GM18858 (cell line): ENCODE results near the gene CNTNAP2.
"Not testable (repeated sequence)": the region's sequence is repeated elsewhere in the genome, so short reads cannot be mapped to it uniquely, and the experiment has no call there.

Experiments
- ATAC-seq: cut with Tn5 transposase; IDR thresholded peaks from one replicate; pipeline ENCODE4 v1.9.1; 2021; ENCODE audit not compliant: unreplicated experiment

The CNTNAP2 gene

GRCh38 chr7:148264933-148265557 is 2148.4 kb downstream of the CNTNAP2 start:
- ATAC-seq, result peak; percentile 48

DNA sequence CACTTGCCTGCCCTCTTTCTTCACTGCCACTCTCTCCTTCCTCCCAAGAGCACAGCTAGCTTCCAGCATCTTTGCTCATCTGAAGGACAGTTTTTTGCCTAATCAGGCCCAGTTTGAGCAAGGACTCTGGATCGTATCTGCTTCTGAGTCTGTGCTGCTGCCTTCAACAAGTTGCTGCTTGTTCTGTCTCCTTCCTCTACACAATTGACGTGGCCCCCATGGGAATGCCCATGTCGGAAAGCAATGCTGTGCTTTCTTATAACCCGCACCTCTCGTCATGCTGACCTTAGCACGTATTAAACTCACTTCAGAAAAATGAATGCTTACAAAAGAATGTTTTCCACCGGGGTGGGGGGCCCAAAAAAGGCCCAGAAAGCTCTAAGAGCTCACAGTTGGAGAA is 2149.3 kb downstream of the CNTNAP2 start:
- no peak for ATAC-seq

GRCh38 chr7:148266795-148267194 is 2150.2 kb downstream of the CNTNAP2 start:
- no peak for ATAC-seq

- no peak for ATAC-seq
Observed at GRCh38 chr7:148270576-148270975, 2154.0 kb downstream of the CNTNAP2 start.

DNA sequence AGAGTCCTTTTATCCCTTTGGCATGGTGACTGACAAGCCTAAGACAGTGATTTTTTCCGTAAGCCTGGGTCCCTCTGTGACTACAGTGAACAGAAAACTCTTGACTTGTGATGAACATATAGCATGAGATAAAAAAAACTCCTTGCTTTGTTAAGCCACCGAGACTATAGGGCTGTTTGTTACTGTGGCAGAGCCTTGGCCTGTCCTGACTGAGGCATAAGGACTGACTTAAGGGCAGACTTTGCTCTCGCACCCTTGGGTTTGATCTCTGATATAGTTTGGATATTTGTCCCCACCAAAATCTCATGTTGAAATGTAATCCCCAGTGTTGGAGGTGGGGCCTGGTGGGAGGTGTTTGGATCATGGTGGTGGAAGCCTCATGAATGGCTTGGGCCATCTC is 2157.5 kb downstream of the CNTNAP2 start:
- ATAC-seq, result no peak

DNA sequence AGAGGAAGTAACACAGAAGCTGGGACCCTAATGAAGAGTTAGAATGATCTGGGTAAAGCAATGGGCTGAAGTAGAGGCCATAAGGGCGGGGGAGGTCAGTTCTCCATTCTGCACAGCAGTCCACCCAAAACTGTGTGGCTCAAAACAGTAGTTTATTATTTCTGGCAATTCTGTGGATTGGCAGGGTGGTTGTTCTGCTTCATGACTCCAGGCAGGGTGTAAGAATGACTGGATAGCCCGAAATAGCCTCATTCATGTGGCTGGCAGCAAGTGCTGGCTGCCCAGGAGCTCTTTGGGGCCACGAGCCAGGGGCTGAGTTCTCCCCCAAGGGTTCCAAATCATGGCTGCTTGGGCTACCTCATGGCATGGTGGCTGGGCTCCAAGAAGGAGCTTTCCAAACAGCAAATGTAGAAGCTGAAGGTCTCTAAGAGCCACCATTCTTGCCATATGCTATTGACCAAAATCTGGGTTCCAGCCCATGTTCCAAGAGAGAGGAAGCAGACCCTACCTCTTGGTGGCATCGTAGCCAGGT is 2158.8 kb downstream of the CNTNAP2 start:
- ATAC-seq, result no peak

DNA sequence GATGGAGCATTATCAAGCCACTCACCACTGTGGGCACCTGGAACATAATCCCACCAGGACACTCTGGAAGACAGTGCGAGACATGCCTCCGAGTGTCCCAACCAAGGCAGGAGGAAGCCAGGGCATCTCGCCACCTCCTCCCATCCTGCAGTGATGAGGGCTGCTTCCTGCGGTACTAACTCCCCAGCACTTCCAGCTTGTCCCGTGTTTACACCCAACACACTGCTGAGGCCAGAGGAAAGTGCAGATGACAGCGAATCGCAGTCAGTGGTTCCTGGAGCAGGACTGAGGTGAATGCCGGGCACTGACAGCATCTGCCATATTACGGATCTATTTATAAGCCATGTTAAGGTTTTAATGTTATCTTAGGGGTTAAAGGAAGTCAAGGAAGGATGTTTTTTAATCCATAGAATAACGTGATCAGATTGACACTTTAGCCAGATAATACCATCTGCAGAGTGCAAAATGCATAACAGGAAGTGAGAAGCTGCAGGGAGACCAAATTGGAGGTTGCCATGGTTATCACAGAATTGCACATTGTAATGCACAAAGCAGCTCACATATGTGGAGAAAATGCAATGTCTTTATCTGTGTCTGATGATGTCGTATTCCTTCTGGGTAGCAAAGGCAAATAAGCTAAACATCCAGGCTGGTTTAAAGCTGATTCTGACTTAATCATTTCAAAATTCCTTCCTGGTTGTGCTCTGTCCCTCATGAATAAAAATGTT is 2159.9 kb downstream of the CNTNAP2 start:
- no peak for ATAC-seq

- no peak for ATAC-seq
Observed at GRCh38 chr7:148277042-148277660, 2160.6 kb downstream of the CNTNAP2 start.

DNA sequence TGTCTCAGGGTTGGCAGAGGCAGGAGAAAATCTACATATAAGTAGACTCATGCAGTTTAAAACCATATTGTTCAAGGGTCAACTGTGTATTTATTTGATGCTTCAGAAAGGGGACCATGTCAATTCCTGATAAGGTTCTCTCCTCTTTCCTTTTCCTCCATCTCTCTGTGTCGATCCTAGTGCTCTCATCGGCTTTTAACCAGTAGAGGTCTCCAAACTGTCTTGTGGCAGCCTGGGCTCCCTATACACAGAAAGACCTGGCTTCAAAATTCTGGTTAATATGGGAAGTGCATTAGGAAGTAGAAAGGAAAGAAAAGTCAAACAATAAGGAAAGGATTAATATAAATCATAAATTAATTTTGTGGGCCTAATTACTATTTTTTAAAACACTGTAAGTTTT is 2169.5 kb downstream of the CNTNAP2 start:
- no peak for ATAC-seq

DNA sequence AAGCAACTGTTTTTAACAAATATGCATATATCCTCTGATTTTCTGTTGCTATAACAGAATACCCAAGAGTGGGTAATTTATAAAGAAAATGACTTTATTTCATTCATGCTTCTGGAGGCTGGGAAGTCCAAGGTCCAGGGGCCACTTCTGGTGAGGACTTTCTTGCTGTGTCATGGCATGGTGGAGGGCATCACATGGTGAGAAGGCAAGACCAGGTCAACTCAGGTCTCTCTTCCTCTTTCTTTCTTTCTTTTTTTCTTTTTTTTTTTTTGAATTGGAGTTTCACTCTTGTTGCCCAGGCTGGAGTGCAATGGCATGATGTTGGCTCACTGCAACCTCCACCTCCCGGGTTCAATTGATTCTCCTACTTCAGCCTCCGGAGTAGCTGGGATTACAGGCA is 2170.9 kb downstream of the CNTNAP2 start:
- no peak for ATAC-seq

DNA sequence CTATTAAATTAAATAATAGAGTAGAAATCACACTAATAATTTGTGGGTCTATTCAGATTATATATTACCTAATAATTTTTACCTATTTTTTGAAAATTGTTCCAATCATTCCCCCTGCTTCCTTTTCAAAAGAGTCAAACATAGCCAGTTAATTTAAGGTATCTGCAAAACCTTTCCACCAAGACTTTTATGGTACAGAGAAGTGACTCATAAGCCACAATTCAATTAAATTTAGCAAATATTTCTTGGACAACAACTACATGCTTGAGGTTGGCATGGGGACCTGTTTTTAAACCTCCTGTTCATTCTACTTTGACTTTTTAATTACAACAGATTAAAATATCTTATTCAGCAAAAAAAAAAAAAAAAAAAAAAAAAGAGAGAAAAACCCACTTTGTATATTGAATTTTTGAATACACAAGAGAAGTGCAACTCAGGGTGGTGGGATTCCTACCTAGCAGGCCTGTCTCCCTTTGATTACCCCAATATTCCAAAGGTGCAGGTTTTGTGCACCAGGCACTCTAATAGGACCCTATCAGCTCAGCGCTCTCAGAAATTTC is 2172.1 kb downstream of the CNTNAP2 start:
- ATAC-seq, result no peak

DNA sequence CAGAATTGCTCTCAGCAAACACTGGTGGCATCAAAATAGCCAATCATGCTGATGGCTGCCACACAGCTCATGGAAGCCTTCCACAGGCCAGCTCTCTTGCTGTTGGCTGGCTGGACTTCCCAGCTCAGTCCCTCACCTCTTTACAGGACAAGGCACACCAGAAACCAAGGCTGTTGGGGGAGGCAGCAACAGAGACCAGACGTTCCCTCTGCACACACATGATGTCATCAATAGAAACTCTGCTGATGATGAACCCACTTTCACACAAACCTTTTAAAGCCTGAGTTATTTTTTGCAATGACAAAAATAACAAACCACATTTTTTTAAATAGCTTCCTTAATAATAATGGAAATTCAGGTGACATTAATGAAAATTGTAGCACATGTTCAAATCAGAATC is 2173.0 kb downstream of the CNTNAP2 start:
- ATAC-seq, result no peak

- ATAC-seq, result no peak
Observed at GRCh38 chr7:148290538-148290937, 2173.9 kb downstream of the CNTNAP2 start.

- ATAC-seq, result no peak
Observed at GRCh38 chr7:148291799-148292198, 2175.2 kb downstream of the CNTNAP2 start.

GRCh38 chr7:148296994-148297644 is 2180.5 kb downstream of the CNTNAP2 start:
- ATAC-seq, result no peak

DNA sequence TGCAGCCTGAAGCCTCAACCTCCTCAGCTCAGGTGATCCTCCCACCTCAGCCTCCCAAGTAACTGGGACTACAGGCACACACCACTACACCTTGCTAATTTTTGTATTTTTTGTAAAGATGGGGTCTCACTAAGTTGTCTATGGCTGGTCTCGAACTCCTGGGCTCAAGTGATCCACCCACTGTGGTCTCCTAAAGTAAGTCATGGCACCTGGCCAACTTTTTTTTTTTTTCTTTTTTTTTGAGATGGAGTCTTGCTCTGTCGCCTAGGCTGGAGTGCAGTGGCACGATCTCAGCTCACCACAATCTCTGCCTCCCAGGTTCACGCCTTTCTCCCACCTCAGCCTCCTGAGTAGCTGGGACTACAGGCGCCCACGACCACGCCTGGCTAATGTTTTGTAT is 2182.2 kb downstream of the CNTNAP2 start:
- ATAC-seq, result not testable (repeated sequence)

DNA sequence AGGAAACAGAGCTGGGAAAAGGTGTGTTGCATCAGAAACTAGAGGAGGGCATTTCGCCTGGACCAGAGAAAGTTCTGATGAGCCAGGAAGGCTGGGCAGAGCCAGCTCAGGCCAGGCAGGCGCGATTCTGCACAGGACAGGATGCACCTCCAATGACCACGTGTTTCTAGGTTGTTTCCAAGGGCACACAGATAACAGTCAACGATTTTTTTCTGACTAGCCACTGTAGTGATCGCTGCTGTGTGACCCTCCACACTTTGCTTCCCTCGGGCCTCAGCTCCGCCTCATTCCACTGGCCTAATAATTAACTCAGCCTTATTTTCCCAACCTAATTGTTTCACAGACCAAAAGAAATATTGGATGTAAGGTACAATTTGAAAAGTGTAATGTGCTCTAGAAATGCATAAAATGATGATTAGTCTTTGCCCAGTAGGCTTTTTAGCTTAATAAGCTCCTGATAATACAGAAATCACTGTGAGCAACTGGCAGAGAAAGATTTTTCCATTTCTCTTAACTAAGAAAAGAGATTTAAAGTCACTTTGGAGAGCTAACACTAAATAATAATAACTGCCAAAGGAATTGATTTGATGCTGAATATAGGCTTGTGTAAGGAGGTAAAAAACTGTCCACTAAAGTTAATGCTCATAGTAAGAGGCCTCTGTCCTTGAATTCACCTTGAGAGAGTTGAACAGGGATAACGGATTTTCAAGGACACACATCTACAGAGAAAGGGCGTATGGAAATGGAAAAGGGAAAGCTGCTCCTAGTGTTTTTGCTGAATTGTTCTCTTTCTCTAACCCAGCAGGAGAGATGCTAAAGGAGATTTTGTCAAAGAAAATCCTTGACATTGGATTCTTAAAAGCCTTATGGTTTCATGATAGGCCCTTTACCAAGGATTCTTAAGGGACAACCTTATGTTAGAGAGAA is 2183.0 kb downstream of the CNTNAP2 start:
- ATAC-seq, result no peak

GRCh38 chr7:148302436-148302835 is 2185.8 kb downstream of the CNTNAP2 start:
- ATAC-seq, result not testable (repeated sequence)

- no peak for ATAC-seq
Observed at GRCh38 chr7:148303295-148304082, 2186.9 kb downstream of the CNTNAP2 start.

DNA sequence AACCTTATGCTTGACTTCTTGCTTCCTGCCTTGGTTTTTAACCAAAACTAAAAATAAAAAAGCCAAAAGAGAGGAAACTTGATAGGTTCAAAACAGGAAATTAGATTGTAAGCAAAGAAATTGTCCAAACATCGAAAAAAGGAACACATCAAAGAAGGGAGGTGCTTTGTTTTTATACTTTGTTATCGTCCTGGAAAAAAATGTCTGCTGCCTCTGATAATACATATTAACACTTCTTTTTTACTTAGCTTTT is 2187.4 kb downstream of the CNTNAP2 start:
- ATAC-seq, result no peak
